Measurements from ENCODE around the gene KSR1. TPM values are rescaled to one million over a fixed set of nuclear protein-coding genes. Genes with fewer than 3 reads are reported as not detected.
"Not testable (repeated sequence)": the region's sequence is repeated elsewhere in the genome, so short reads cannot be mapped to it uniquely, and the experiment has no call there.

Gene KSR1
- polyA plus RNA-seq, 1 of the 3 experiments (the other 2 are of a cell fraction): 7.5 TPM

GRCh38 chr17:27465875-27466274 is 9.6 kb downstream of the KSR1 start:
- H4K20me1 ChIP-seq (ENCODE audit: insufficient read depth); H3K9ac ChIP-seq; H3F3A ChIP-seq (replicated peaks; ENCODE audit: insufficient read depth); H3K36me3 ChIP-seq (replicated peaks in 1 of 2; ENCODE audit: control insufficient read depth in 1 of 2, insufficient read depth in 2 of 2, low read length in 1 of 2); CTCF ChIA-PET; H3K4me2 ChIP-seq; H3K4me3 ChIP-seq (ENCODE audit: low read depth in 2 of 2, low read length in 1 of 2); H3K27me3 ChIP-seq (ENCODE audit: insufficient read depth); H2AFZ ChIP-seq (ENCODE audit: low read depth); H3K9me3 ChIP-seq; H3K9me2 ChIP-seq; DNase-seq; POLR2A ChIA-PET; H3K27ac ChIP-seq (ENCODE audit: low read depth in 2 of 2, low read length in 1 of 2); H3K79me2 ChIP-seq (ENCODE audit: insufficient read depth): not testable (repeated sequence)
- H3K4me1 ChIP-seq (ENCODE audit: control insufficient read depth in 1 of 2, insufficient read depth in 2 of 2, low read depth in 1 of 2, low read length in 1 of 2): peaks cover 0 to 11% of the 10 kb centered on the region in 2 experiments; a peak in 1 of 4 replicates
- WGBS (ENCODE audit: low lambda C conversion rate): 77% methylated on average over 2 of the region's 2 CpGs

- Histone ChIP-seq H3K4me1 (ENCODE audit: control insufficient read depth in 1 of 2, insufficient read depth in 2 of 2, low read depth in 1 of 2, low read length in 1 of 2) (peaks cover 0 to 12% of the 10 kb centered on the region in 2 experiments; a peak in 1 of 4 replicates), H2AFZ (ENCODE audit: low read depth) (no peak overlapping the region), H3K36me3 (replicated peaks in 1 of 2; ENCODE audit: control insufficient read depth in 1 of 2, insufficient read depth in 2 of 2, low read length in 1 of 2) (no peaks in the 10 kb centered on the region), H4K20me1 (ENCODE audit: insufficient read depth) (no peaks in the 10 kb centered on the region; the same call in 1 of the 2 replicates), H3K27ac (ENCODE audit: low read depth in 2 of 2, low read length in 1 of 2) (no peak overlapping the region), H3K9me3 (no peaks in the 10 kb centered on the region), H3K9me2 (no peaks in the 10 kb centered on the region), H3K4me2 (no peak overlapping the region), H3F3A (replicated peaks; ENCODE audit: insufficient read depth) (no peaks in the 10 kb centered on the region), H3K4me3 (ENCODE audit: low read depth in 2 of 2, low read length in 1 of 2) (no peak overlapping the region), H3K9ac (no peak overlapping the region), H3K27me3 (ENCODE audit: insufficient read depth) (no peaks in the 10 kb centered on the region), H3K79me2 (ENCODE audit: insufficient read depth) (peaks cover 4% of the 10 kb centered on the region; the same call in 1 of the 2 replicates)
- ChIA-PET CTCF (interaction anchor here (1.1 kb wide), 1 partner anchor 185 kb away, joined by 4 read pairs; no protein-coding TSS in a partner anchor), POLR2A (no interaction called here)
- no peak for DNase-seq
- no peak for TF ChIP-seq TEAD4 (IDR thresholded peaks at IDR 0.05; ENCODE audit: borderline replicate concordance, insufficient read depth)
- 88% methylated on average over 3 of the region's 3 CpGs for WGBS (ENCODE audit: low lambda C conversion rate)
Observed at GRCh38 chr17:27466376-27466742, 10.1 kb downstream of the KSR1 start.

DNA sequence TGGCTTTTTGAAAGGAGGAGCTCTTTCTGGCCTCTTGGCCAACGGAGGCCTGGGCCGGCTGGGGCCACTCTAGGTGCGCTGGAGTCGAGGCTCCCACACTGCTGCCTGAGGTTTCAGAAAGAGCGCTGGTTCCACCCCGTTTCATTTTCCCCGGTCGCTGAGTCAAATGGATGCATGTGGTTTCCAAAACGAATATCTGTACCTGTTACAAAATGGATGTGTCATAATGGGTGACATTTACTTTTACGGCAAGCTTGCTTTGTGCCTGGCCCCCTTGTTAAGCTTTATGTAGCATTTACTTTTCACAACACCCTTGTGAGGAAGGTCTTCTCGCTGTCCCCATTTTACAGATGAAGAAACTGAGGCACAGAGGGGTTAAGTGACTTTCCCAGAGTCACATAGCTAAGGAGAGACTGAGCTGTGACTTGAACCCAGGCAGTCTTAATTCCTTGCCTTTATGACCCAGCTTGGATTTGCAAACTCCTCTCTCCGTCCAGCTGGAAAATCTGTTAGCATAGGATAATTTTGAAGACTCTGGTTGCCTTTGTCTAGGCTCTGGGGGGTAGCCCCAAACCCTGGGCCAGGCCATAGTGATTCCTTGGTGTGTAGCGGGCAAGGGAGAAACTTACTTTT is 10.6 kb downstream of the KSR1 start:
- DNase-seq: no peak
- Histone ChIP-seq H4K20me1 (ENCODE audit: insufficient read depth) (no peaks in the 10 kb centered on the region; the same call in 1 of the 2 replicates), H3F3A (replicated peaks; ENCODE audit: insufficient read depth) (no peaks in the 10 kb centered on the region), H3K27me3 (ENCODE audit: insufficient read depth) (no peaks in the 10 kb centered on the region), H3K9me3 (no peaks in the 10 kb centered on the region), H3K4me2 (no peak overlapping the region), H3K9me2 (no peaks in the 10 kb centered on the region), H3K79me2 (ENCODE audit: insufficient read depth) (peaks cover 4% of the 10 kb centered on the region; the same call in 1 of the 2 replicates), H3K4me3 (ENCODE audit: low read depth in 2 of 2, low read length in 1 of 2) (no peak overlapping the region), H3K4me1 (ENCODE audit: control insufficient read depth in 1 of 2, insufficient read depth in 2 of 2, low read depth in 1 of 2, low read length in 1 of 2) (peaks cover 4 to 13% of the 10 kb centered on the region in 2 experiments; a peak in 2 of 4 replicates), H3K9ac (no peak overlapping the region), H2AFZ (ENCODE audit: low read depth) (no peak overlapping the region), H3K36me3 (replicated peaks in 1 of 2; ENCODE audit: control insufficient read depth in 1 of 2, insufficient read depth in 2 of 2, low read length in 1 of 2) (no peaks in the 10 kb centered on the region), H3K27ac (ENCODE audit: low read depth in 2 of 2, low read length in 1 of 2) (no peak overlapping the region)
- TF ChIP-seq TAF1 (IDR thresholded peaks at IDR 0.05; ENCODE audit: borderline replicate concordance, low read depth, low read length) (no peak), MAX (IDR thresholded peaks at IDR 0.05; ENCODE audit: low read depth) (no peak), EZH2phosphoT487 (IDR thresholded peaks at IDR 0.05; ENCODE audit: borderline replicate concordance, low read depth) (no peak), RXRA (IDR thresholded peaks at IDR 0.05; ENCODE audit: borderline replicate concordance, low read depth) (no peak), CHD2 (IDR thresholded peaks at IDR 0.05; ENCODE audit: low read length, partially characterized antibody) (no peak), FOXJ3 (CRISPR knock-in tag; IDR thresholded peaks at IDR 0.05) (no peak), RFX5 (IDR thresholded peaks at IDR 0.05; ENCODE audit: low read length) (no peak), NRF1 (IDR thresholded peaks at IDR 0.05; ENCODE audit: low read depth, low read length) (no peak), ELF1 (IDR thresholded peaks at IDR 0.05) (no peak), SIN3A (IDR thresholded peaks at IDR 0.05; ENCODE audit: borderline replicate concordance, low read depth, low read length) (no peak), TEAD4 (IDR thresholded peaks at IDR 0.05; ENCODE audit: borderline replicate concordance, insufficient read depth) (no peak)
- TF ChIP-seq, protein P1, sequence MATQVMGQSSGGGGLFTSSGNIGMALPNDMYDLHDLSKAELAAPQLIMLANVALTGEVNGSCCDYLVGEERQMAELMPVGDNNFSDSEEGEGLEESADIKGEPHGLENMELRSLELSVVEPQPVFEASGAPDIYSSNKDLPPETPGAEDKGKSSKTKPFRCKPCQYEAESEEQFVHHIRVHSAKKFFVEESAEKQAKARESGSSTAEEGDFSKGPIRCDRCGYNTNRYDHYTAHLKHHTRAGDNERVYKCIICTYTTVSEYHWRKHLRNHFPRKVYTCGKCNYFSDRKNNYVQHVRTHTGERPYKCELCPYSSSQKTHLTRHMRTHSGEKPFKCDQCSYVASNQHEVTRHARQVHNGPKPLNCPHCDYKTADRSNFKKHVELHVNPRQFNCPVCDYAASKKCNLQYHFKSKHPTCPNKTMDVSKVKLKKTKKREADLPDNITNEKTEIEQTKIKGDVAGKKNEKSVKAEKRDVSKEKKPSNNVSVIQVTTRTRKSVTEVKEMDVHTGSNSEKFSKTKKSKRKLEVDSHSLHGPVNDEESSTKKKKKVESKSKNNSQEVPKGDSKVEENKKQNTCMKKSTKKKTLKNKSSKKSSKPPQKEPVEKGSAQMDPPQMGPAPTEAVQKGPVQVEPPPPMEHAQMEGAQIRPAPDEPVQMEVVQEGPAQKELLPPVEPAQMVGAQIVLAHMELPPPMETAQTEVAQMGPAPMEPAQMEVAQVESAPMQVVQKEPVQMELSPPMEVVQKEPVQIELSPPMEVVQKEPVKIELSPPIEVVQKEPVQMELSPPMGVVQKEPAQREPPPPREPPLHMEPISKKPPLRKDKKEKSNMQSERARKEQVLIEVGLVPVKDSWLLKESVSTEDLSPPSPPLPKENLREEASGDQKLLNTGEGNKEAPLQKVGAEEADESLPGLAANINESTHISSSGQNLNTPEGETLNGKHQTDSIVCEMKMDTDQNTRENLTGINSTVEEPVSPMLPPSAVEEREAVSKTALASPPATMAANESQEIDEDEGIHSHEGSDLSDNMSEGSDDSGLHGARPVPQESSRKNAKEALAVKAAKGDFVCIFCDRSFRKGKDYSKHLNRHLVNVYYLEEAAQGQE (IDR thresholded peaks at IDR 0.05; ENCODE audit: low read depth, low read length): no peak
- TF ChIP-seq, protein P2, sequence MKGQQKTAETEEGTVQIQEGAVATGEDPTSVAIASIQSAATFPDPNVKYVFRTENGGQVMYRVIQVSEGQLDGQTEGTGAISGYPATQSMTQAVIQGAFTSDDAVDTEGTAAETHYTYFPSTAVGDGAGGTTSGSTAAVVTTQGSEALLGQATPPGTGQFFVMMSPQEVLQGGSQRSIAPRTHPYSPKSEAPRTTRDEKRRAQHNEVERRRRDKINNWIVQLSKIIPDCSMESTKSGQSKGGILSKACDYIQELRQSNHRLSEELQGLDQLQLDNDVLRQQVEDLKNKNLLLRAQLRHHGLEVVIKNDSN (IDR thresholded peaks at IDR 0.05; ENCODE audit: borderline replicate concordance, low read depth): no peak
- WGBS (ENCODE audit: low lambda C conversion rate): 87% methylated on average over 13 of the region's 13 CpGs
- POLR2A ChIA-PET: no interaction called here
- CTCF ChIA-PET: interaction anchor here (1.1 kb wide), 1 partner anchor 184 kb away, joined by 4 read pairs; no protein-coding TSS in a partner anchor
